ENCODE data around the gene SETX. TPM values are rescaled to one million over a fixed set of nuclear protein-coding genes. Genes with fewer than 3 reads are reported as not detected.
A peak's percentile ranks its signal among the peaks of the same experiment; 100 is the strongest.

The SETX gene
- total RNA-seq, 1 donor from 2014 or later: 62.4 TPM

DNA sequence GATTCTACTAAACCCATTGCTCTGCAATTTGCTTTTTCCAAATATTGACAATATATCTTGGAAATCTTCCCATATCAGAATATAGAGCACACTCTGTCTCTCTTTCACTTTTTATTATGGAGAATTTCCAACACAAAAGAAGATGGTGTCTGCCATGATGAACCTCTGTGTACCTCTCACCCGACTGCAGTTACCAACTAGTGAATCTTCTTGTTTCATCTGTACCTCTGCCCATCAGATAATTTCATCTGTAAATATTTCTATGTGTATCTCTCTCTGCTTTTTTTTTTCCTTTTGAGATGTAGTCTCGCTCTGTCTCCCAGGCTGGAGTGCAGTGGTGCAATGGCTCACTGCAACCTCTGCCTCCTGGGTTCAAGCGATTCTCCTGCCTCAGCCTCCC, 130.1 kb downstream of the SETX start:
- no peak for DNase-seq (ENCODE audit: extremely low read depth, low read depth, low spot score)

DNA sequence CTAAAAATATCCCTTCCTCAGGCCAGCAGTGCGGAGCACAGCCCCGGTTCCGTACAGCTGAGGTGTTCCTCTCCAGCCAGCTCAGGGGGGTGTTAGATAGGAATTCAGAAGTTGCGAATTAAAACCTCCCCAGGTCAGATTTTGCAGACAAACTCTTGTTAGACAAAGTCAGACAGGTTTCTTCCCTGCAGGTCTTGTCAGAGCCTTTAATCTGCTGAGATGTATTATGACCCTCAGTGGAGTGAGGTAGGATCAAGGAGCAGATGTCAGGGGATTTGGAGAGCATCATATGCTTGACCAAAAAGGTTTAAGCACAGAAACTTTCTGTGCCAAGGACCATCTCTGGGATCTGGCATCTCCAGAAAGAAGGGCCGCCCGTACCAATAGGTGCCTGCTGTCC, 132.8 kb downstream of the SETX start:
- no peak for DNase-seq (ENCODE audit: extremely low read depth, low read depth, low spot score)

DNA sequence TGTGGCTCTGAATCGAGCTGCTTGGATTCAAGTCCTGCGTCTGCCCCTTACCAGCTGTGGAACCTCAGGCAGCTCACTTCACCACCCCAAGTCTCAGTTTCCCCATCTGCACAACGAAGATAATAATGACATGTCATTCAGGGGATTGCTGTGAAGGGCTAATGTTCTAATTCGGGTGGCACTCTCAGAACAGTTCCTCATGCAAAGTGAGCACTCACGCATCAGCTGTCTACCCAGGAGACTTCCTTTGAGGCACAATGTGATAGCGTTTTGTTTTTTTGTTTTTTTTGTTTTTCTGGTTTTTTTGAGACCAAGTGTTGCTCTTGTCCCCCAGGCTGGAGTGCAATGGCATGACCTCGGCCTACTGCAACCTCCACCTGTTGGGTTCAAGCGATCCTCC, 136.6 kb downstream of the SETX start:
- DNase-seq (ENCODE audit: extremely low read depth, low read depth, low spot score): no peak

DNA sequence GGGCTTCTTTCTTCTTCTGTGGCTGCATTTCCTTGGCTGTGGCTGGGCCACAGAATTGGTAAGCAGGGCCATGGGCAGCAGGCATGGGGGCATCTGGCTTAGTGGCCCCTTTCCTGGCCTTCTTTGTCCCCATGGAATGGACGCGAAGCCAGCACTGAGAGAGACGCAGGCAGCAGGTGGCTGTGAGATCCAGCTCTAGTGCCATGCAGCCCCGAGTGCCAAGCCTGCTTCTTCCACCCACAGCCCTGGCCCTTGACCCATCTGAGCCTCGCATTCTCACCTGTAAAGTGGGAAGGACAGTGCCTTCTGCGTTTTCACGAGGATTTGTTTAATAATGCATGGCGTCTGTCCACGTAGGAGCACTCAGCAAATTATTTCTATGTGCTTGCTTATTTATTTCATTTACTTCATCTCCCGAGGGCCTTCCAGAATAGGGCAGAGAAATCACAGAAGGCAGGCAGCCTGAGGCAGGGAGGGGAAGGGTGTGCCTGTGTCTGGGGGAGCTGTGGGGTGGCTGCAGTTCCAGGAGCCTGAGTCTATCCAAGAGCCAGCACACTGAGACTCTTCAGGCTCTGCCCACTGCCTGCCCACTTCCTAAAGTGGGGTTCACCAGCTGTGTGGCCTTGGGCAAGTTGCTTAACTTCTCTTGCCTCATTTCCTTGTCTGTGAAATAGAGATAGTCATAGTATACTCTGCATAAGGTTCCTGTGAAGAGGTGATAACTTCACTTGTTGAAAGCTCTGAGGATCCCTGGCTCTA, 137.7 kb downstream of the SETX start:
- DNase-seq (ENCODE audit: extremely low read depth, low read depth, low spot score): no peak

DNA sequence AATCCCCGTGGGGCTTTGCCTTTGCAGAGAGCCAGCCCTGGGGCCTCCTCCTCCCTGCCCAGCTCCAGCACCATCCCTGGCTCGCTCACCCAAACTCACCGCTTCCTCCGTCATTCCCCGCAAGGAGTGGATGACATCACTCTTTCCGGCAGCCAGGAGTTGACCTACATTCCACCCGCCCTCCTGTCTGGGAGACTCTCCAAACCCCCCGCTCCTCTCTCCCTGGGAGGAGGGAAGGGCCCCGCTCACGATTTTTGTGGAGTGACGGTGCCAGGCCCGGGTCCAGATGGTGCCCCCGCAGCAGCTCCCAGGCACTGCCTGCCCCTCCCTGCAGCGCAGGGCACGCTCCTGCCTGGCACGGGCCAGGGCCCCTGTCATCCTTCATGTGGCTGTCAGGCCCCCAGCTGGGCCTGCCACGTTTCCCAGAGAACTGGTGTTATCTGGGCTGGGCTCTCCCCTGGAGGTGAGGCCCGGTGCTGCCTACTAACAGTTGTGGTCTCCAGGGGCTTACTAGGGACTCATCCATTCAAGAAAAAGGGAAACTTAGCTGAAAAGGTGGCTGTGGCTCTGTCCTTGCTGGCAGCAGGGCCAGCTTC, 140.7 kb downstream of the SETX start:
- peak; percentile 10 for DNase-seq (ENCODE audit: extremely low read depth, low read depth, low spot score)

DNA sequence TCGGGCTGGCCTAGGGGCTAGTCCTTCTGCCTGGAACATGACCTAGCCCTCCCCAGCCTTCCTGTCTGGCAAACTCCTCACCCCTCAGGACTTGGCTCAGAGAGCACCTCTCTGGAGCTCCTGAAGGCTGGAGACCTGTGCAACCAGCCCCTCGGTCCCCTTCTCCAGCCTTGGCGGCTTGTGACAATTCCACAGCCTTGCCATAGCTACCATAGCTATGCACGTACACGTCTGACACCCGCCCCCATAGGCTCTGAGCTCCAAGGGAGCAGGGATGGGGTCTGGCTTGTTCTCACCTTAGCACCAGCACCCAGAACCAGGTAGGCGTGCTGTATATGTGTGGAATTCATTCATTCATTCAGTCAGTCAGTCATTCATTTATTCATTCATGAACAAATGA, 143.2 kb downstream of the SETX start:
- no peak for DNase-seq (ENCODE audit: extremely low read depth, low read depth, low spot score)

Other genes starting within 250 kb of the SETX start
- gene NTNG2, start 192.9 kb downstream of the SETX start, total RNA-seq: 0.58 and 0.63 TPM in 2 replicates
- gene TTF1, start 51.9 kb upstream of the SETX start, total RNA-seq: 7.9 and 9.4 TPM in 2 replicates
- gene CFAP77, start 55.2 kb upstream of the SETX start, total RNA-seq: not detected in 2 replicates
- gene BARHL1, start 227.6 kb upstream of the SETX start, total RNA-seq: not detected in 2 replicates